HEK293 (cell line): ENCODE results near the gene ACTRT2.

Experiments used
- ELK4 ChIP-seq: IDR thresholded peaks from 2 replicates; pipeline ENCODE4 v1.6.1; 2011; ENCODE audit warnings: mild to moderate bottlenecking, low read depth, low read length, borderline replicate concordance
- TCF7L2 ChIP-seq: IDR thresholded peaks from 2 replicates; pipeline ENCODE4 v1.6.1; 2011; ENCODE audit warnings: low read depth, mild to moderate bottlenecking, inconsistent platforms, low read length, moderate library complexity, borderline replicate concordance
- ZNF274 ChIP-seq, 2 experiments: fragments of 200-500 bp in 1 of 2; fragments of 450-650 bp in 1 of 2; sonication (Bioruptor generic) in 1 of 2; formaldehyde crosslinking in 1 of 2; IDR thresholded peaks; 2 replicates each; pipeline versions ENCODE4 v1.5.1 to v1.6.1; 2014 to 2016; ENCODE audit warnings: borderline replicate concordance in 1 of 2, inconsistent platforms in 1 of 2, low read length in 1 of 2, missing biosample characterization in 1 of 2, missing genetic modification characterization in 1 of 2
- TF ChIP-seq, protein P1 (sequence below): fragments of 450-650 bp; formaldehyde crosslinking; IDR thresholded peaks from 2 replicates; pipeline ENCODE4 v1.5.1; 2016; ENCODE audit warnings: missing biosample characterization, missing genetic modification characterization

DNA sequence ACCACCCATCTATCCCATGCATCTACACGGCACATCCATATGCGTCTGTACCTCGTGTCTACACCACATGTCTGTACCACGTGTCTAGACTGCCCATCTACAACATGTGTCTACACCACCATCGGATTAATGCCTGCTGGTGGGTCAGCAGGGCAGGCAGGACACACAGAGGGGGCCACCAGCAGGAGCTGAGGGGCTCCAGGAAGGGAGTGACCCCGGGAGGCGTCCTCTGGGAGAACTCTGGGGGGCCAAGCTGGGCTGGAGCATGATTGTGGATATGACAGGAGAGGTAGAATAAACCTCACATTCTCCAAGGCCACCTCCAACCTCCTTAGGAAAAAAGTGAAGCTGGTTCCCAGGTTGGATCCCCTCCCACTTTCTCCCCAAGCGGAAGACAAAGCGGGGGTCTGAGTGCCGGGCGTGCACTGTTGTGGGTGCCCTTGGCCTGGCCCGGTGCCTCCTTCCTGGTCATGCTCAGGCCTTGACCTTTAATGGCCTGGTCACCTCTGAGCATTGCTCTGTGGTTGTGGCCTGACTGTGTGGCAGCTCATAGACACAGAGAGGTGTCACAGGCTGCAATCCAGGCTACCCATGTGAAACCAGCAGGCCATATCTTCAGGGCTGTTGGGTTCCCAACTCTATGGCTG is 881 bp upstream of the ACTRT2 start:
- TF ChIP-seq TCF7L2 (no peak), ZNF274 (IDR thresholded peaks at IDR 0.05; ENCODE audit: low read length) (no peak), ZNF274 (tag by site-specific recombination; IDR thresholded peaks at IDR 0.05; ENCODE audit: borderline replicate concordance) (no peak), ELK4 (no peak)
- TF ChIP-seq, protein P1, sequence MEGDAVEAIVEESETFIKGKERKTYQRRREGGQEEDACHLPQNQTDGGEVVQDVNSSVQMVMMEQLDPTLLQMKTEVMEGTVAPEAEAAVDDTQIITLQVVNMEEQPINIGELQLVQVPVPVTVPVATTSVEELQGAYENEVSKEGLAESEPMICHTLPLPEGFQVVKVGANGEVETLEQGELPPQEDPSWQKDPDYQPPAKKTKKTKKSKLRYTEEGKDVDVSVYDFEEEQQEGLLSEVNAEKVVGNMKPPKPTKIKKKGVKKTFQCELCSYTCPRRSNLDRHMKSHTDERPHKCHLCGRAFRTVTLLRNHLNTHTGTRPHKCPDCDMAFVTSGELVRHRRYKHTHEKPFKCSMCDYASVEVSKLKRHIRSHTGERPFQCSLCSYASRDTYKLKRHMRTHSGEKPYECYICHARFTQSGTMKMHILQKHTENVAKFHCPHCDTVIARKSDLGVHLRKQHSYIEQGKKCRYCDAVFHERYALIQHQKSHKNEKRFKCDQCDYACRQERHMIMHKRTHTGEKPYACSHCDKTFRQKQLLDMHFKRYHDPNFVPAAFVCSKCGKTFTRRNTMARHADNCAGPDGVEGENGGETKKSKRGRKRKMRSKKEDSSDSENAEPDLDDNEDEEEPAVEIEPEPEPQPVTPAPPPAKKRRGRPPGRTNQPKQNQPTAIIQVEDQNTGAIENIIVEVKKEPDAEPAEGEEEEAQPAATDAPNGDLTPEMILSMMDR (tag by site-specific recombination) = no peak
